Measurements from ENCODE around the gene ARHGAP25. TPM values are rescaled to one million over a fixed set of nuclear protein-coding genes. Genes with fewer than 3 reads are reported as not detected.

The ARHGAP25 gene
- total RNA-seq, 8 experiments from 2014 or later, result 0.22 to 4.7 (median 2.2) TPM; not detected in 1

- peak in 2 of 8 experiments; percentile 25 to 56 for ATAC-seq (replicated peaks in 6 of 8)
- 32 to 100% (median 89%) methylated on average over 1 to 4 of the region's 6 CpGs; no CpG with 5 or more reads in 1 of the 10 experiments for WGBS, 10 experiments
- H3K27ac ChIP-seq, result no peak overlapping the region
- H3K4me3 ChIP-seq, result no peak overlapping the region
- in situ Hi-C loops (cut with MboI; ENCODE audit: low pct_unique_long_range_greater_than_20kb in 2 of 9, low sequenced_read_pairs in 9 of 9, unreplicated experiment in 9 of 9), result no loop called here
- H3K4me1 ChIP-seq (replicated peaks in 1 of 2), result peaks cover 0 to 3% of the 10 kb centered on the region in 2 donors
Measured at GRCh38 chr2:68834737-68835376, 100.2 kb downstream of the ARHGAP25 start.

GRCh38 chr2:68835621-68836020 is 101.0 kb downstream of the ARHGAP25 start:
- no peak overlapping the region for H3K4me3 ChIP-seq
- no peak overlapping the region for H3K27ac ChIP-seq
- ATAC-seq (replicated peaks in 6 of 8), result no peak
- in situ Hi-C loops (cut with MboI; ENCODE audit: low pct_unique_long_range_greater_than_20kb in 2 of 9, low sequenced_read_pairs in 9 of 9, unreplicated experiment in 9 of 9), result no loop called here
- whole genome bisulfite sequencing, 10 experiments, result 80 to 100% (median 100%) methylated on average over 1 of the region's 1 CpG; no CpG with 5 or more reads in 3 of the 10 experiments
- peaks cover 0 to 3% of the 10 kb centered on the region in 2 donors for H3K4me1 ChIP-seq (replicated peaks in 1 of 2)

GRCh38 chr2:68837164-68837860 is 102.7 kb downstream of the ARHGAP25 start:
- in situ Hi-C loops (cut with MboI; ENCODE audit: low pct_unique_long_range_greater_than_20kb in 2 of 9, low sequenced_read_pairs in 9 of 9, unreplicated experiment in 9 of 9), result no loop called here
- 36 to 94% (median 75%) methylated on average over 2 to 9 of the region's 15 CpGs; no CpG with 5 or more reads in 1 of the 10 experiments for WGBS, 10 experiments
- Histone ChIP-seq H3K27ac (no peak overlapping the region), H3K4me3 (no peak overlapping the region), H3K4me1 (replicated peaks in 1 of 2) (peaks cover 0 to 3% of the 10 kb centered on the region in 2 donors)
- peak in 2 of 8 experiments; percentile 41 to 78 for ATAC-seq (replicated peaks in 6 of 8)

GRCh38 chr2:68837861-68838341 is 103.3 kb downstream of the ARHGAP25 start:
- no peak overlapping the region for H3K27ac ChIP-seq
- H3K4me3 ChIP-seq, result no peak overlapping the region
- in situ Hi-C loops (cut with MboI; ENCODE audit: low pct_unique_long_range_greater_than_20kb in 2 of 9, low sequenced_read_pairs in 9 of 9, unreplicated experiment in 9 of 9), result no loop called here
- H3K4me1 ChIP-seq (replicated peaks in 1 of 2), result no peaks in the 10 kb centered on the region
- WGBS, 10 experiments, result 0 to 86% (median 63%) methylated on average over 1 to 3 of the region's 3 CpGs; no CpG with 5 or more reads in 2 of the 10 experiments
- no peak for ATAC-seq (replicated peaks in 6 of 8)

GRCh38 chr2:68838641-68839040 is 104.0 kb downstream of the ARHGAP25 start:
- Histone ChIP-seq H3K27ac (no peak overlapping the region), H3K4me1 (replicated peaks in 1 of 2) (no peaks in the 10 kb centered on the region), H3K4me3 (no peak overlapping the region)
- no peak for ATAC-seq (replicated peaks in 6 of 8)
- in situ Hi-C loops (cut with MboI; ENCODE audit: low pct_unique_long_range_greater_than_20kb in 2 of 9, low sequenced_read_pairs in 9 of 9, unreplicated experiment in 9 of 9), result no loop called here
- 17 to 100% (median 80%) methylated on average over 1 to 8 of the region's 10 CpGs; no CpG with 5 or more reads in 3 of the 10 experiments for WGBS, 10 experiments

- in situ Hi-C loops (cut with MboI; ENCODE audit: low pct_unique_long_range_greater_than_20kb in 2 of 9, low sequenced_read_pairs in 9 of 9, unreplicated experiment in 9 of 9), result no loop called here
- WGBS, 10 experiments, result 60 to 100% (median 85%) methylated on average over 1 to 2 of the region's 2 CpGs; no CpG with 5 or more reads in 5 of the 10 experiments
- no peak overlapping the region for H3K4me3 ChIP-seq
- peak in 2 of 8 experiments; percentile 46 to 50 for ATAC-seq (replicated peaks in 6 of 8)
- no peak overlapping the region for H3K27ac ChIP-seq
- no peaks in the 10 kb centered on the region for H3K4me1 ChIP-seq (replicated peaks in 1 of 2)
Measured at GRCh38 chr2:68839260-68839833, 104.7 kb downstream of the ARHGAP25 start.

GRCh38 chr2:68845043-68845442 is 110.4 kb downstream of the ARHGAP25 start:
- in situ Hi-C loops (cut with MboI; ENCODE audit: low pct_unique_long_range_greater_than_20kb in 2 of 9, low sequenced_read_pairs in 9 of 9, unreplicated experiment in 9 of 9), result no loop called here

GRCh38 chr2:68846091-68846490 is 111.5 kb downstream of the ARHGAP25 start:
- H3K4me1 ChIP-seq (replicated peaks in 1 of 2), result no peaks in the 10 kb centered on the region
- peak in 2 of 8 experiments; percentile 69 to 75 for ATAC-seq (replicated peaks in 6 of 8)
- H3K4me3 ChIP-seq, result no peak overlapping the region
- H3K27ac ChIP-seq, result no peak overlapping the region
- 0 to 71% (median 40%) methylated on average over 1 to 2 of the region's 3 CpGs; no CpG with 5 or more reads in 3 of the 10 experiments for WGBS, 10 experiments
- in situ Hi-C loops (cut with MboI; ENCODE audit: low pct_unique_long_range_greater_than_20kb in 2 of 9, low sequenced_read_pairs in 9 of 9, unreplicated experiment in 9 of 9), result no loop called here

More at GRCh38 chr2:68845043-68845442, 110.4 kb downstream of the ARHGAP25 start:
- Histone ChIP-seq H3K4me3 (no peak overlapping the region), H3K4me1 (replicated peaks in 1 of 2) (no peaks in the 10 kb centered on the region), H3K27ac (no peak overlapping the region)
- 0 to 100% (median 82%) methylated on average over 1 to 2 of the region's 2 CpGs for WGBS, 10 experiments
- no peak for ATAC-seq (replicated peaks in 6 of 8)

GRCh38 chr2:68847751-68848150 is 113.1 kb downstream of the ARHGAP25 start:
- in situ Hi-C loops (cut with MboI; ENCODE audit: low pct_unique_long_range_greater_than_20kb in 2 of 9, low sequenced_read_pairs in 9 of 9, unreplicated experiment in 9 of 9), result no loop called here

GRCh38 chr2:68849579-68850030 is 115.0 kb downstream of the ARHGAP25 start:
- Histone ChIP-seq H3K4me1 (replicated peaks in 1 of 2) (no peaks in the 10 kb centered on the region), H3K4me3 (no peak overlapping the region), H3K27ac (no peak overlapping the region)
- no peak for ATAC-seq (replicated peaks in 6 of 8)
- 0 to 92% (median 67%) methylated on average over 1 to 3 of the region's 4 CpGs; no CpG with 5 or more reads in 1 of the 10 experiments for WGBS, 10 experiments
- in situ Hi-C loops (cut with MboI; ENCODE audit: low pct_unique_long_range_greater_than_20kb in 2 of 9, low sequenced_read_pairs in 9 of 9, unreplicated experiment in 9 of 9), result no loop called here

More at GRCh38 chr2:68847751-68848150, 113.1 kb downstream of the ARHGAP25 start:
- no peak for ATAC-seq (replicated peaks in 6 of 8)
- H3K4me1 ChIP-seq (replicated peaks in 1 of 2), result no peaks in the 10 kb centered on the region
- no peak overlapping the region for H3K27ac ChIP-seq
- no peak overlapping the region for H3K4me3 ChIP-seq

GRCh38 chr2:68850524-68850923 is 115.9 kb downstream of the ARHGAP25 start:
- no peak for ATAC-seq (replicated peaks in 6 of 8)
- no peaks in the 10 kb centered on the region for H3K4me1 ChIP-seq (replicated peaks in 1 of 2)
- H3K4me3 ChIP-seq, result no peak overlapping the region
- in situ Hi-C loops (cut with MboI; ENCODE audit: low pct_unique_long_range_greater_than_20kb in 2 of 9, low sequenced_read_pairs in 9 of 9, unreplicated experiment in 9 of 9), result no loop called here
- H3K27ac ChIP-seq, result no peak overlapping the region
- WGBS, 10 experiments, result 0 to 100% (median 84%) methylated on average over 1 to 3 of the region's 3 CpGs; no CpG with 5 or more reads in 4 of the 10 experiments

- 0 to 88% (median 51%) methylated on average over 1 to 2 of the region's 2 CpGs; no CpG with 5 or more reads in 4 of the 10 experiments for WGBS, 10 experiments
- in situ Hi-C loops (cut with MboI; ENCODE audit: low pct_unique_long_range_greater_than_20kb in 2 of 9, low sequenced_read_pairs in 9 of 9, unreplicated experiment in 9 of 9), result no loop called here
- no peak overlapping the region for H3K4me3 ChIP-seq
- peak in 1 of 8 experiments; percentile 39 for ATAC-seq (replicated peaks in 6 of 8)
- H3K4me1 ChIP-seq (replicated peaks in 1 of 2), result no peaks in the 10 kb centered on the region
- no peak overlapping the region for H3K27ac ChIP-seq
Measured at GRCh38 chr2:68853035-68853434, 118.4 kb downstream of the ARHGAP25 start.

GRCh38 chr2:68853915-68854314 is 119.3 kb downstream of the ARHGAP25 start:
- no peaks in the 10 kb centered on the region for H3K4me1 ChIP-seq (replicated peaks in 1 of 2)
- no peak overlapping the region for H3K4me3 ChIP-seq
- in situ Hi-C loops (cut with MboI; ENCODE audit: low pct_unique_long_range_greater_than_20kb in 2 of 9, low sequenced_read_pairs in 9 of 9, unreplicated experiment in 9 of 9), result no loop called here
- ATAC-seq (replicated peaks in 6 of 8), result no peak
- WGBS, 10 experiments, result 20 to 94% (median 78%) methylated on average over 1 to 4 of the region's 4 CpGs; no CpG with 5 or more reads in 3 of the 10 experiments
- no peak overlapping the region for H3K27ac ChIP-seq
